ENCODE measurements around the gene ACTA2.

ACTA2 gene

DNA sequence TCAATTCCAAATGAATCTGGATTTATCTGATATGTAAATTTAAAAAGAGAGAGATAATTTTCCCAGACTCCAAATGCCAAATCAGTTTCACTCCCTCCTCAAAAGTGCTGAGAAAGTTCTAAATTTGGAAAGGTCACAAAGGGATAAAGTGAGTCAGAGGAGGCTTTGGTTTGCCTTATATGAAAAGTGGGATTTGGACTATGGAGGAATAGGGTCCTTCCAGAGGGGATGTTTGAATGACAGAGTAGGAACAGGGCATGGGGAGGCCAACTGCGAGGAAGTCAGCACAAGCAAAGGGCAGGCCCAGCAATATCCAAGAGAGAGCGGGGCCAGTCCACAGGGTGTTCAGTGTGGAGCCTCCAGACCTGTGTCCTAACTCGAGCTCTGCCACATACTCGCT is 28.2 kb upstream of the ACTA2 start:
- DNase-seq (ENCODE audit: low spot score) = no peak

DNA sequence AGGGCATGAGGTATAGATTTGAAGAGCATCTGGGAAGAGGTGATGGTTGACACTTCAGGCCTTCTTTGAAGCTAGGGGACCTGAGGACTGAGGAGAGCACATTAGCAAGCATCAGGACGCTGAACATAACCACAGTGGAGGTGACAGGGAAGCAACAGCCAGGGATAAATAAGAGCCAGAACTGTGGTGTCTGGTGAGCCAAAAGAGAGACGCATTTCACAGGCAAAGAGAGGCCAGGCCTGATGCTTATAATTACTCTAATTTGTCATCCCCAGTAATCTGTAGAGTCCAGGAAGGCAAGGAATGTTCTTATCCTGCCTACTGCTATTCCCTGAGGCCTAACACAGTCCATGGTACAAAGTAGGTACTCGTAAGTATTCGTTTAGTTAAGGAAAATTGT is 27.7 kb upstream of the ACTA2 start:
- no peak for DNase-seq (ENCODE audit: low spot score)

DNA sequence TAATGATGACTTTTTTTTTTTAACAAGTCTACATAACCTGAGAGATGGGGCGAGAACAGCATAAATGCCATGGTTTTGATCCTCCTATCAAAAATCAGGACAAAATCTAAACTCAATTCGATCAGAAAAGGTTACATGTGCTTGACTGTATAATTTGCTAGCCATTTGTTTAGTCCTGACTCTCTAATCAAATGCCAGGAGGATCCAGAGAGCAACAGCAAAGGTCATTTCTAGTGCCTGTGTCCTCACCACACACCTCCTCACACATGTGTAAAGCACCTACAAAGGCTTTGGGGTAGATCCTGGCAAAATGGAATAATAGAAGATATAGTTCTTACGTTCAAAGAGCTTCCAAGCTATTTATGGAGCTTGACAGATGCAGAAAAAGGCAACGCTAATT is 27.0 kb upstream of the ACTA2 start:
- no peak for DNase-seq (ENCODE audit: low spot score)

DNA sequence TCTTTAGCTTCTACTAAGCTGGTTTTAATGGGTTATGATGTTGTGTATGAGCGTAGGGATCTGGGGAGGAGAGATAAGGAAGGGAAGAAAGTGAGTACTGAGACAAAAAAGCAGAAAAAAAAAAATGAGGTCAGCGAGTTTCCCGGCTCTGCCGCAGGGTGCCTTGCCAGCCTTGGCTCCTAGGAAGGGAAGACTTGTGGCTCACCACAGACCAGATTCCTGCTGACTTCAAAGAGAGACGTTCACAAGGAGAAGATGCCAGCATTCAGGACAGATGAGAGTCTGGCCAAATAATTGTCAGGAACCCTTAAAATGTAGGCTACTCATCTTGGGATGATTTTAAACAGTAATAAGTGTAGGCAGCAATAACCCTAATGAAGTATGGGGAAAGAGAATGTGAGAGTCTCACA is 26.6 kb upstream of the ACTA2 start:
- no peak for DNase-seq (ENCODE audit: low spot score)

DNA sequence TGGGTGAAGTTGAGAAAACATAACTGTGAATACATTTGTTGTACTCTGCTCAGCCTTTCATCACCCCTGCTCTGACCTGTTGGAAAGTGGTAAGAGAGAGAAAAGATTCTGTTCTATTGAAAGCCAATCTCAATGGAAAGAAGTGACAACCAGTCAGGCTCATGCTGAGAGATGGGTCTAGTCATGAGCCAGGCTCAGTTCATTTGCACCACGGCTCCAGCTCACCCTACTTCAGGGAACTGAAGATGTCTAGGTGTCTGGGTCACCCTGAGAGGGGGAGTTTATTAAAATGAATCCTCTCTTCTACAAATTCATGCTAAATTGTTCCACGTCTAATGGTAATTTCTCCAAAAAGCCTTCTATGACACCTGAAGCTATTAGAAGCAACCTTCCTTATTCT is 25.9 kb upstream of the ACTA2 start:
- no peak for DNase-seq (ENCODE audit: low spot score)

DNA sequence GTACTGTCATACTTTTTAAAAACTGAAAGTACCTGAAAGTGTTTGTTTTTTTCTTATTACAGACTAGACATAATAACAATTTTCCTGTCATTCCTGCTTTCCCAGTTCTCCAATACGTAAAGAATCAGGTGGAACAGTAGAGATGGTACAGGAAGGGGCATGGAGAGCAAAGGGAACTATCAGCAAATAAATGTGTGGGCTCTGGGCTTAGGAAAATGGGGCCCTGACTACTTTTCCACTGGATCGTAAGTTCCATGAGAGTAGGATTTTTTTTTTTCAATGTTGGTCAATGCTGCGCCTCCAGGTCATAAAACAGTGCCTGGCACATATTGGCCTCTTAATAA is 22.8 kb upstream of the ACTA2 start:
- DNase-seq (ENCODE audit: low spot score) = no peak

DNA sequence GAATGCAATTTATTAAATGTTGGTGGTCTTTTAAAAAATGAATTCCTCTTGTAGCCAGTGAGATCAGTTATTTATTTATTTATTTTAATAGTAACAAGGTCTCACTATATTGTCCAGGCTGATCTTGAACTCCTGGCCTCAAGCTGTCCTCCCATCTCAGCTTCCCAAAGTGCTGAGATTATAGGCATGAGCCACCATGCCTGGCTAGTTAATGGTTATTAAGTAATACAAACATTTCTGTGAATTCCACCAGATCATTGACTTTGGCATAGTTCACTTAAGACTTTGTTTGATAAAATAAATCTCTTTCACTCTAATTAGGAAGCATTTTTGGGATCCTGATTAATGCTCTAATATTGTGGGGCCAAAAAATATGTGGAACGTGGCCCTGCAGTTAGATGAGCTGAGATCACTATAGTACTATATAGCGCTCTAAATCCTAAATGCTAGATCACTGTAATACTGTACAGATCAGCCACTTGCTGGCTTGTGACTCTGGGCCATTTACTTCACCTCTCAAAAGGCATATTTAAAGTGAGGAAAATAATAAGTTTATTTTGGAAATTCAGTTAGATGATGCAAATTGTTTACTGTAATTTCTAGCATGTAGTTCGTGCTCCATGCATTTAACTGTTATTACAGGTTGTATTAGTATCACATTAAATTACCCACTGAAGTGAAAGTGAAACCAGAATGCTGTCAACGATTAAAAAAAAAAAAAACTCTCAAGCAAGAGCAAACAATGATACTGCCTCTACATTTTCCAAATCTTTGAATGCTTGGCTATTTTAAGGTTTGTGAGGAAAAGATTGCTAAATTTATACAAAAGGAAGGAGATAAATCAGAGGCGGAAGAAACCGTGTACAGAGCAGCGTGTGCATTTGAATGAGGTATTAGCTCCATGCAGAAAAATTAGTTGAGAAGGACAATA is 22.1 kb upstream of the ACTA2 start:
- DNase-seq (ENCODE audit: low spot score) = no peak

DNA sequence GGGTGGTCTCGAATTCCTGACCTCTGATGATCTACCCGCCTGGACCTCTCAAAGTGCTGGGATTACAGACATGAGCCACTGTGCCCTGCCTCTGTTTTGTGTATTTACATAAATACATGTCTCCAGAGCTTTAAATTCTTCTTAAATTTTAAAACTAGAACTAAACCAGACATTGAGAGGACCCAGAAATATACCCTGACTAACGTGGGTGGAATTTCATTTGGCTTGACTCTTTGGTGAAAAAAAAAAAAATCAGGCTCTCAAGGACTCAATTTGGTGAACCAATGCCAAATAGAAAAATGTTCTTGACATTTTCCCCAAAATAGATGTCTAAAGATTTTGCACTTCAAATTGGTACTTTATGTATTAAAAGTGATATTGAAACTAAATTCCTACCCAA is 21.4 kb upstream of the ACTA2 start:
- DNase-seq (ENCODE audit: low spot score) = no peak

DNA sequence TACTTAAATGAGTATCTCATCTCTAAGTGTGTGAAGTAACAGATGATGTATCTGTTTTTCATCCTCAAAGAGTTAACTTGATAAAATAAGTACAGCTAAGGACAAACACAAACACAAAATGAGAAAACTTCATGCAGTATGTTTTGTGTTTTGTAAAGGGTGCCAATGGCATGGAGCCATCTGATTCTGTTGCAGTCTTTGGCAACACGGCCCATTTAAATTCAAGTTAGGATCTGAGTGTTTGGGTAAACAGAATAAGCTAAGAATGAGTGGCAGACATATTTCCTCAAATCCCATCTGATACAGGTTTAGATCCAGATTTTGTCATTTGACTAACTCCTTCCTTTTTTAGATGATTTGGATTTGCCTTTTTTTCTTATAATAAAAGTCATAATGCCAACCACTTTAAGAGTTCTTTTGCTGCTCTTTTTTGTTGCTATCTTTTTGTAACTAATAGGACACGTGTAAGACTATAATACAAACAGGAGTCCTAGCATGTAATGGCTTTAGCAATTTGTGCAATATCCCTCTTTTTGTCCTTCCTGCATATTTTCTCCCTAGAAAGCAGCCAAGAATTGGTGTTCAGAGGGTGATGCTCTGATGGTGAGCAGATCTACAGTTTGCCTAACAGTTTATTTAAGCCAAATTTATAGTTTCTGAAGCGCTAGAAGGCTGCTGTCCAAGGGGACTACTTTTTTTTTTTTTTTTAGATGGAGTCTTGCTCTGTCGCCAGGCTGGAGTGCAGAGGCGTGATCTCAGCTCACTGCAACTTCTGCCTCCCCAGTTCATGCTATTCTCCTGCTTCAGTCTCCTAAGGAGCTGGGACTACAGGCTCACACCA is 18.9 kb upstream of the ACTA2 start:
- no peak for DNase-seq (ENCODE audit: low spot score)

DNA sequence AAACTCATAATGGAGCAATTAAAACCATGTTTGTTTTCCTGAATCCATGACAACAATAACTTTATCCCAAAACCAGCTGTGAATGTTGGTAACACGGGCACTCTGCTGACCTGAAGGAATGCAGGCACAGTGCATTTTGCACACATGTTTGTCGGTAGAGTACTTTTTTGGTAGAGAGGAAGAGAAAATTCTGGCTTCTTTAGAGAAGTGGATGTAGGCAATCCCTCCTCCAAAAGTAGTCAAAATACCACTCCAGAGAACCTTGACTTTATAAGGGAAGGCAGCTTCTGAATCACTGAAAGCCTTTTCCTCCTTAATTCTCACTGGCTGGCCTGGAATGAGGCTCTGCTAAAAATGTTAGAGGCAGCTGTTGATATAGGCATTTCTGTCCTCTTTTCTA is 15.8 kb upstream of the ACTA2 start:
- DNase-seq (ENCODE audit: low spot score) = no peak

DNA sequence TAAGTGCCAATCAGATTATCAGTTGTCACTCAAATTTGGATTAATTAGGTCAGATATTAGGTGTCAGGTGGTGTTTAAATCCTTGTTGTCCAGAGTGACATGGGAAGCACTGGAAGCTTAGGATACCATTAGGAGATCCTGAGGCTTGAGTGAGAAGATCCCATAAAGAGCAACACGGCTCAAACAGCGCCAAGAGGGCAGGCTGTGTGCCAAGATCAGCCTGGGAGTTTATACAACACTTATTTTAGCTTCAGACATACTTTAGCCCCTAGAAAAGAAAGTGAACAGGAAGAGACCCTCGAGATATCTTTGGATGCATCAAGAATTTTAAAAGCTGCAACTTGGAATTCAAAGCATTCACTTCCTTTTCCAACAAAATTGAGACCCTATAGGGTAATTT is 14.2 kb upstream of the ACTA2 start:
- no peak for DNase-seq (ENCODE audit: low spot score)

DNA sequence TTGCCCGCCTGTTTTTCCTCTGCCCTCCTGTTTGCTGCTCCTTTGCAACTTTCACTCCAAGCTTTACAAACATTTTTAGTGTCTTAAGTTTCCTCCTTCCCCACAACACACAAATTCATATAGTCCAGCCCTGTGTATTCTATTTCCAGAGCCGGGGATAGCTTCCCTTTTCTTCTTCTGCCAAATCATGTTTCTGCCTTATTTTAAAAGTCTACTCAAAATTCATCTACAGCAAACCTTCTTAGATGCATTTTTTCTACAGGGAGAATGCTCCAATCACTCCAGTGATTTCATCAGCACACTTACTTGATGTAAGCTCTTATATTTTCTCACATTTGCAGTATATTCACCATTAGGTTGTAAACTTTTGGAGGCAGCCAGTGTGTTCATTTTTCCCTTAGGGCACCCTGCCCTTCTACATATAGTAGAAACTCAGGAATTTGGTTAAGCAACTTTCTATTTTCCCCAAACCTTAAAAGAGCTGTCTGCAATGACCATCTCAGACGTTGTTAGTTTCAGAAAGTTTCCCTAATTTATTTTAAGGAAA is 12.4 kb upstream of the ACTA2 start:
- DNase-seq (ENCODE audit: low spot score) = no peak

DNA sequence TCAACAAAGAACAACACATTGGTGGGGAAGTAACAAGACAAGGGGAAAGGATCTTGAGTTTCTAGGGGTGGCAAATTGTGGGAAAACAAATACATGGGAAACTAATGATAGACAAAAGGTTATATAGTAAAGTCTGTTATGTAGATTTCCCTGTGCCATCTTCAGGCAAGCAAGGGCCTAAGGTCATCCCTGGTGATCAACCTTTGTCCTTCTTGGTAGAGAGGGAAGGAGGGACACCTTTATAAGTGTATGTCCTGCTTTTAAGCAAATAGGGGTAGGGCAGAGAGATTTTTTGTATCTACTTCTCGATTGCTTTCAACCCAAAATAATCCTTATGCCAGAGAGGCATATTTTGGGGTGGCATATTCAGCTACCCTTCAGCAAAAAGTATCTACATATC is 11.8 kb upstream of the ACTA2 start:
- no peak for DNase-seq (ENCODE audit: low spot score)

DNA sequence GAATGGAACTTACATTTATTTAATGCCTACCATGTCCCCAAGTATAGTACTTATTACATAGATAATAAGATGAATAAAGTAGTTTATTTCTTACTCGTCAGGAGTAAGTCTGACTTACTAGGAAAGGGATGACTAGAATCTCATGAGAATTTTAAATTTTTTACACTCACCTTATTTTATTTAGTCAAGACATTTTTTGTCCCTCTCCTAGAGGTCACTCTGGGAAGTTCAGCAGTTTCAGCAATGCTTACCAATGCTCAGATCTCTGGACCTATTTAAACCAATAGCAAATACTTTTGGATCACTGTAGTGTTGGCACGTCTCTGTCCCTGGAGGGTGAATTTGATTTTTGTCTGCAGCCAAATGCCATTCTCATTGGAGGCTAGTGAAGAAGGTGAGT is 10.7 kb upstream of the ACTA2 start:
- DNase-seq (ENCODE audit: low spot score) = no peak

DNA sequence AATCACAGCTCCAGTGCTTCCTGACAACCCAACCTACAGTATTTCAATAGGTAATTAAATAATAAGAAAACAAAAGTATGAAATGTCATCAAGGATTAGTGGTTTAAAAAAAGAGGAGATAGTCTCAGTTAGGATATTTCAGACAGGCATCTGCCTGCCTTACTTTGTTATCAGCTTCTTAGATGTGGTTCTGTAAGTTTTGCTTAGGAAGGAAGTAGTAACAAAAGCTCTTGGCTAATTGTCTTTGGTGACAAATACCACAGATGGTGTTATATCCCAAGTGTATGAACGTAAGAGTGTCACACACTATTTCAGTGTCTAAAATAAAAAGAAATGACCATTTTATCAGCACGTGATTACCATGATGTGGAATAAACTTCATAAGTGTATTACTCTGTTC is 9.8 kb upstream of the ACTA2 start:
- DNase-seq (ENCODE audit: low spot score) = no peak

DNA sequence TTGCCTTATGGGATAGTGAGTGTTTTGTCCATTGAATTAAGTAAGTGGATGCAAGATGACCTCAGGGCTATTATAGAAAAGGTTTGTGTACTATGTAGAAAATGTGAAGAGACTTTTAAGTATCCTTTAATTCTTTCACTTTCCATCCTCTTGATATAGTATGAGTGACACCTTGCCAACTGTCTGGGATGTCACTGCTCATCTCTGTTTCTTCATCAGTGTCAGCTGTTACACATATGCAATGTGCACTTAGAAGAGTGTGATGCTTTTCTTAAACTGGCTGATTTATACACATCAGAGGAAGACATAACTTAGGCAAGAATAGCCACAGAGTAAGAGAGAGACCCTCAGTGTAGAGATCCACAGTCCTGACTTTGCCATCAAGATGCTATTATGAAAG is 8.7 kb upstream of the ACTA2 start:
- no peak for DNase-seq (ENCODE audit: low spot score)

DNA sequence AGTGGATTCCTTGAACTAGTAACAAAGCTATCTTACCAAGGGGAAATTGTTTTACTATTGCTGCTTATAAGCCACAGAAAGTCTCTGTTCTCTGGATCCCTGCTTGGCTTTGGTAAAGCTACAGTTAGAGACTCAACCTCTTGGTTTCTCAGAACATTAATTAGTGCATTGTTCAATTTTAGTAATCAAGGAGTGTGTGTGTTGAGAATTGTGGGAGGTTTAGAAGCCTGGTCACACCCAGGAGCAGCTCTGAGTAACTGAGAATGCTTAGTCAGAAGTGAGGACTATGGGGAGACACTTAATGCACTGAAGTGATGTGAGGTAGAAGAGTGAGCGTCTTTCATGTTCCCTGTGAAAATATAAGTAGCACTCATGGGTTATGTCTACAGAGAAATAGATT is 8.2 kb upstream of the ACTA2 start:
- no peak for DNase-seq (ENCODE audit: low spot score)

DNA sequence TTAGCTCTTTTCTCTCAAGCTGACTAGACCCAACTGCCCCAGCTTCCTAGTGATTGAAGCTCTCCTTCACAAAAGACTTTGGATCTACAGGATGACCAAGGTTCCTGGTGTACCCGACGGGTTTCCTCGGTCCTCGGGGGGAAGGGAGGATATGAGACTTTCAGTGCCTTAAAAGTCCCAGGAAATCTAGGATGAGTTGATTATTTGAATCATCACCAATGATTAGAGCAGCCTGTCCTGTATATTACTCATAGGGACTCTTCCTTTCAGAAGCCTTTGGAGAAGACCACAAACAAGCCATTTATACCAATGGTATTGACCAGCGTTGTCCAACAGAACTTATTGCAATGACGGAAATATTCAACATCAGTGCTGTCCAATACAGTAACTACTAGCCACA is 6.1 kb upstream of the ACTA2 start:
- DNase-seq (ENCODE audit: low spot score) = no peak

DNA sequence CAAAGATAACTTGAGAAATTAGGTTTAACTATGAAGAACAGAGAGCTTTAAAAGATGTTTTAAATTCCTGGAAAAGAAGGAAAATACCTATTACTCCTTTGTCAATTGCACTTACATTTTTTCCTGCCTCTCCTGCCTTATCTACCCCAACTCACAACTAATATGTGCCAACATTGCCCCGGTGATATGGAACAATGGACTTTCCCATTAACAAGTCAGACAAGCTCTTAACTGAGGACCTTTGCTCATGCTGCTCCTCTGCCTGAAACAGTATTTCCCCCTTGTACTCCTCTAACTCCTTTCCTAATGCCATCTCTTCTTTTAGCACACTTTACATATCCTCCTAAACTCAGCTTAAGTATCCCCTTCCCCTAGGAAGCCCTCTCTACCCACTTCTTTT is 4.8 kb upstream of the ACTA2 start:
- DNase-seq (ENCODE audit: low spot score) = no peak

DNA sequence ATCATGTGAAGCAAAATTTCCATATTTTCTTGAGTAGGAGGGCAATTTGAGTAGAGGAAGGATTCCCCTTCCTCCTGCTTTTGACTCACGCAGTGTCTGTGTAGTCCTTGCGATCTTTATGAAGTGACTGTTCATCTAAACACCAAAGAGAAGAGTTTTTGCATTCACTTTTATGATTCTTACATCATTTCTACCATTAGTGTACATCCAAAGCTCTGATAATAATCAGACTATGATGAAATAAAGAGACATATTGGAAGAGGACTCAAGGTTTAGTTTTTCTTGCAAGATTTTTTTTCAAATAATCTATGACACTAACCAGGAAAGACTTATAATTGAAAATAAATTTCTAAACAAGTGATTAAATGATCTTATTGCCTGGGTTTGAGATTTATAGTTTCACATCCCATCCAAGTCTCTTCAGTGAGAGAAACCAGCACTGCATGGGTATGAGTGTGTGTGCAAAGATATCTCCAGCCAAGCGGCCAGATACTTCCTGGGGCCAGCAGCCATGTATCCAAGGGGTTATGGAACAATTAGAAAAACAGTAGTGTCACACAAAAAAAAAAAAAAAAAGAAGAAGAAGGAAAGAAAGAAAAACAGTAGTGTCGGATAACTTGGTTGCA is 2.0 kb upstream of the ACTA2 start:
- DNase-seq (ENCODE audit: low spot score) = no peak

DNA sequence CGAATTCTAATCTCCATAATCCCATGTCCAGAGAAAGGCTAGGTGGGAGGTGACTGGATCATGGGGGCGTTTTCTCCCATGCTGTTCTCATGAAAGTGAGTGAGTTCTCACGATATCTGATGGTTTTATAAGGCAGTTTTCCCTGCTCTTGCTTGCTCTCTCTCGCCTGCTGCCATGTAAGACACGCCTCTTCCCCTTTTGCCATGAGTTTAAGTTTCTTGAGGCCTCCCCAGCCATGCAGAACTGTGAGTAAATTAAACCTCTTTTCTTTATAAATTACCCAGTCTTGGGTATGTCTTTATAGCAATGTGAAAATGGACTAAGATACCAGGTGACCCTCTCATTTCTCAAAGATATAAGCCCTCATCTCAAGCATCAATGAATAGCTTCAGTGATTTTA is 1.1 kb upstream of the ACTA2 start:
- no peak for DNase-seq (ENCODE audit: low spot score)

DNA sequence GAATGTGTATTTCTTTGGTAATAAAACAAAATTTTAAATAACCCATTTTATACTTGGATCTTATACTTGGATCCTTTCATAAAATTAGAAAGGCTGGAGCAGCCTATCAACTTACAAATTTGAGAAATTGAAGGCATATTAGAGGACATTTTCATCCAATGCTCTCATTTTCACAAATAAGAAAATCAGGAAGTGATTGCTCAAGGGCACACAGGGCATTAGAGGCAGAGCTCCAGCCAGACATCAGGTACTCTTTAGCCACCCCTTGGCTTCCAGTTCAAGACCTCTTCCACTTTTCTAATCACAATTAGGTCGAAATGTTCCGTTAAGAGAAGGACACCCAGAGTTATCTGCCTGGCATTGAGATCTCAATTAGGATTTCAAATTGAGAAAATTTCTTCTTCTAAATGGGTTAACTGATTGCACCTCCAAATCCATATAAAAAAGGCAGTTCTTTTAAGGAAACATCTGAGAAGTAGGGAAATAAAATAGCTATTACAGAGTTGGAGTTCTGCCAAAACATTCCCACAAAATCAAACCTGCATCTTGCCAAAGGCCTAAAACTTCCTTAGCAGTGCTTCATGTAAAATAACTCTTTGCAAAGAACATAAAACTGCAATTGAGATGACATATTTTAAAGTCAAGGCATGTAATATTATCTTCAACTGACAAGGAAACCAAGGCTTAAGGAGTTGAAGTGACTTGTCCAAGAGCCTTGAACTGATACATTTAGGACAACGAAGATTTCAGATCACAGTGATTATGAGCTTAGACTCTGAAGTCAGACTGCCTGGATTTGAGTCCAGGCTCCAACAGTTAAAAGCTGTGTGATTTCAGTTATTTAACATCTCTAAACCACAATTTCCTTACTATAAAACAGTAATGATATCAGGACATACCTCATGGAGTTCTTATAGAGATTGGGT is 2.4 kb downstream of the ACTA2 start:
- no peak for DNase-seq (ENCODE audit: low spot score)
